HUES64 (cell line): ENCODE data around the gene LMO7. TPM values are rescaled to one million over a fixed set of nuclear protein-coding genes. Genes with fewer than 3 reads are reported as not detected.
A peak's percentile ranks its signal among the peaks of the same experiment; 100 is the strongest.

Source experiments
- H3K27ac ChIP-seq: 2 replicates; pipeline ENCODE4 v1.7.0; 2013; ENCODE audit warnings: low read depth, low read length, inconsistent platforms
- H3K27me3 ChIP-seq: 2 replicates; pipeline ENCODE4 v1.6.1; 2013; ENCODE audit warnings: mild to moderate bottlenecking, low read length; ENCODE audit not compliant: insufficient read depth
- H3K36me3 ChIP-seq: 2 replicates; pipeline ENCODE4 v1.6.1; 2013; ENCODE audit warnings: mild to moderate bottlenecking, low read length; ENCODE audit not compliant: insufficient read depth
- H3K4me1 ChIP-seq: 2 replicates; pipeline ENCODE4 v1.6.1; 2013; ENCODE audit warnings: mild to moderate bottlenecking, low read length, moderate library complexity; ENCODE audit not compliant: insufficient read depth
- H3K4me3 ChIP-seq: 2 replicates; pipeline ENCODE4 v1.5.1; 2013; ENCODE audit warnings: mild to moderate bottlenecking, low read length, moderate library complexity
- H3K9ac ChIP-seq: 2 replicates; pipeline ENCODE4 v1.6.1; 2013; ENCODE audit warnings: mild to moderate bottlenecking, low read depth, low read length
- H3K9me3 ChIP-seq: 2 replicates; pipeline ENCODE4 v1.6.1; 2013; ENCODE audit warnings: low read depth, low read length; ENCODE audit not compliant: insufficient read depth
- WGBS: fragments of 150-250, 120-280 bp; methylation state at CpG from one replicate; pipeline ENCODE4 v1.1.7; 2013; ENCODE audit warnings: missing lambda C conversion rate; 5-methylcytosine and 5-hydroxymethylcytosine counted together
- polyA plus RNA-seq, 2 experiments: library from polyadenylated mRNA; stranded (reverse); fragments of 50-300 nt; gene quantifications; one replicate each; pipeline ENCODE4 v1.2.3, GENCODE V29; 2013

Gene LMO7
- polyA plus RNA-seq (2013, experiment 1 of 2) = 5.0 TPM
- 9.4 TPM for polyA plus RNA-seq (2013, experiment 2 of 2)

DNA sequence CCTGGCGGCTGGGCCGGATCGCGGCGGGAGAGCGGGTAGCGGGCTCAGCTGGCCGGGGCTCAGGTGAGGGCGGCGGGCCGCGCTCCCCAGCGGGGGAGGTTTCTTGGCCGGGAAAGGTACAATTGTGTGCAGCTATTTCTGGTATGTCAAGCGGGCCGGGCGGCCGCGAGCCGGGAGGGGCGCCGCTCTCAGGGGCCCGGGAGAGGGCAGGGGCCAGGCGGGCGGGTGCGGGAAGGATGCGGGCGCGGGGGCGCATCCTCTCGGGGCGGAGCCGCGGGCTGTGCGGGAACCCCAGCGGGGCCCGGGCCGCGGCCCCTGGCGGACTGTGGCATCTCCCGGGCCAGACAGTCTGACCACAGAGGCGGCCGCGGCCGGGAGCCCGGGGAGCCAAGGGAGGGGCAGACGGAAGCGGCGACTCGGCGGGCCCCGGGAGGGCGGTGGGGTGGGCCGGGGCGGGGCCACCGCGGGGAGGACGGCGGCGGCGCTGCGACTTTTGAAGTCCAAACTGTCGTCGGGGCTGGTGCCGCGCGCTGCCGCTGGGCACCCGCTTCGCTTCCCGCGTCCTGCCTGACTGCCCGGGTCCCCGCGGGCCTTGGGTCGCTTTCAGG lies at the start of gene LMO7:
TSS of gene LMO7 (plus strand) at position 503 of the 608 bp plus-strand sequence. CDS start 328 bp downstream, outside the sequence.
- peaks cover 51% of the 10 kb centered on the region for H3K27me3 ChIP-seq
- H3K27ac ChIP-seq = no peak within 1 kb of the TSS; the same call in 1 of the 2 replicates
- H3K9ac ChIP-seq = peak within 1 kb of the TSS; percentile 46
- no peaks in the 10 kb centered on the region for H3K9me3 ChIP-seq
- WGBS = under 1% methylated on average over 76 of the region's 76 CpGs
- peak within 1 kb of the TSS; percentile 77 for H3K4me3 ChIP-seq
- peaks cover 18% of the 10 kb centered on the region for H3K4me1 ChIP-seq
- no peaks in the 10 kb centered on the region for H3K36me3 ChIP-seq

- peaks cover 24% of the 10 kb centered on the region for H3K36me3 ChIP-seq
- H3K9me3 ChIP-seq = peaks cover 15% of the 10 kb centered on the region; the same call in 1 of the 2 replicates
- whole genome bisulfite sequencing = no CpG with 5 or more reads among the region's 1 CpG
- no peaks in the 10 kb centered on the region for H3K27me3 ChIP-seq
- no peak overlapping the region for H3K4me3 ChIP-seq
- peak overlapping the region; percentile 8; the same call in 1 of the 2 replicates for H3K9ac ChIP-seq
- H3K27ac ChIP-seq = peak overlapping the region; percentile 36; the same call in 1 of the 2 replicates
- peaks cover 12% of the 10 kb centered on the region for H3K4me1 ChIP-seq
Observed at GRCh38 chr13:75587679-75588078, 48.5 kb upstream of the LMO7 start.

- Histone ChIP-seq H3K27ac (no peak overlapping the region), H3K27me3 (no peaks in the 10 kb centered on the region), H3K9ac (no peak overlapping the region), H3K36me3 (no peaks in the 10 kb centered on the region), H3K4me1 (peaks cover 12% of the 10 kb centered on the region), H3K4me3 (no peak overlapping the region), H3K9me3 (no peaks in the 10 kb centered on the region)
- 90% methylated on average over 1 of the region's 1 CpG for WGBS
Observed at GRCh38 chr13:75596657-75597182, 39.4 kb upstream of the LMO7 start.

GRCh38 chr13:75600371-75600770 lies 35.8 kb upstream of the LMO7 start:
- WGBS = 68% methylated on average over 4 of the region's 4 CpGs
- no peaks in the 10 kb centered on the region for H3K4me1 ChIP-seq
- H3K27ac ChIP-seq = no peak overlapping the region
- H3K27me3 ChIP-seq = no peaks in the 10 kb centered on the region
- H3K9ac ChIP-seq = no peak overlapping the region
- H3K4me3 ChIP-seq = no peak overlapping the region
- H3K36me3 ChIP-seq = peaks cover 4% of the 10 kb centered on the region; the same call in 1 of the 2 replicates
- H3K9me3 ChIP-seq = no peaks in the 10 kb centered on the region

DNA sequence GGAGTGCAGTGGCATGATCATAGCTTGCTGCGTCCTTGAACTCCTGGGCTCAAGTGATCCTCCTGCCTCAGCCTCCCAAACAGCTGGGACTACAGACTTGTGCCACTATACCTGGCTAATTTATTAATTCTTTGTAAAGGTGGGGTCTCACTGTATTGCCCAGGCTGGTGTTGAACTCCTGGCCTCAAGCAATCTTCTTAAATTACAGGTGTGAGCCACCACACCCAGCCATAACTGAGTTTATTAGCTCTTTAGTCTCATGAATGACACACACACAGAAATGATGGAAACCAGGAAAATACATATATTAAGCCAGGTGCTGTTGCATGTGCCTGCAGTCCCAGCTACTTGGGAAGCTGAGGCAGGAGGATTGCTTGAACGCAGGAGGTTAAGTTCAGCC lies 33.1 kb upstream of the LMO7 start:
- peaks cover 9% of the 10 kb centered on the region; the same call in 1 of the 2 replicates for H3K36me3 ChIP-seq
- no peak overlapping the region for H3K9ac ChIP-seq
- no peaks in the 10 kb centered on the region for H3K4me1 ChIP-seq
- no peak overlapping the region for H3K27ac ChIP-seq
- H3K27me3 ChIP-seq = no peaks in the 10 kb centered on the region
- 92% methylated on average over 2 of the region's 2 CpGs for WGBS
- H3K9me3 ChIP-seq = no peaks in the 10 kb centered on the region
- H3K4me3 ChIP-seq = no peak overlapping the region

DNA sequence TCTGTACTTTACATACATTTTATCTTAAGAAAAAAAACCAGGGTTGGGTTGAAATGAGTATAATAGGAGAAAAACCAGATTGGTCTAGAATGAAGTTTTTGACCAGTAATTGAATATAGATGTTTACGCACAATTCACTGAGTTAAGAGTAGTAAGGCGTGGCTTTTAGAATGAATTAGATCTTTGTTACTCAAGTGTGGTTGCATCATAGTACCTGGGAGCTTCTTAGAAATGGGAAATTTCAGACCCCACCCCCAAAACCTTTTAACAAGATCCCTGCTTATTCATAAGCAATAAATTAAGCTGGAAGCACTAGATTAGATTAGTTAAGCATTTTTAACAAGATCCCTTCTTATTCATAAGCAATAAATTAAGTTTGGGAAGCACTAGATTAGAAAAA lies 28.7 kb upstream of the LMO7 start:
- WGBS = 100% methylated on average over 2 of the region's 2 CpGs
- no peak overlapping the region for H3K9ac ChIP-seq
- H3K4me1 ChIP-seq = no peaks in the 10 kb centered on the region
- H3K9me3 ChIP-seq = no peaks in the 10 kb centered on the region
- H3K27ac ChIP-seq = no peak overlapping the region
- peaks cover 7% of the 10 kb centered on the region; the same call in 1 of the 2 replicates for H3K36me3 ChIP-seq
- no peaks in the 10 kb centered on the region for H3K27me3 ChIP-seq
- no peak overlapping the region for H3K4me3 ChIP-seq

GRCh38 chr13:75610466-75610865 lies 25.7 kb upstream of the LMO7 start:
- H3K27me3 ChIP-seq = no peaks in the 10 kb centered on the region
- no peak overlapping the region for H3K9ac ChIP-seq
- no peak overlapping the region for H3K4me3 ChIP-seq
- no peak overlapping the region for H3K27ac ChIP-seq
- no peaks in the 10 kb centered on the region for H3K4me1 ChIP-seq
- H3K9me3 ChIP-seq = no peaks in the 10 kb centered on the region
- peaks cover 4% of the 10 kb centered on the region; the same call in 1 of the 2 replicates for H3K36me3 ChIP-seq

GRCh38 chr13:75612354-75612753 lies 23.8 kb upstream of the LMO7 start:
- no peak overlapping the region for H3K9ac ChIP-seq
- no peaks in the 10 kb centered on the region for H3K36me3 ChIP-seq
- H3K4me1 ChIP-seq = no peaks in the 10 kb centered on the region
- no peak overlapping the region for H3K4me3 ChIP-seq
- no peak overlapping the region for H3K27ac ChIP-seq
- no peaks in the 10 kb centered on the region for H3K27me3 ChIP-seq
- WGBS = 100% methylated on average over 2 of the region's 2 CpGs
- H3K9me3 ChIP-seq = no peaks in the 10 kb centered on the region

DNA sequence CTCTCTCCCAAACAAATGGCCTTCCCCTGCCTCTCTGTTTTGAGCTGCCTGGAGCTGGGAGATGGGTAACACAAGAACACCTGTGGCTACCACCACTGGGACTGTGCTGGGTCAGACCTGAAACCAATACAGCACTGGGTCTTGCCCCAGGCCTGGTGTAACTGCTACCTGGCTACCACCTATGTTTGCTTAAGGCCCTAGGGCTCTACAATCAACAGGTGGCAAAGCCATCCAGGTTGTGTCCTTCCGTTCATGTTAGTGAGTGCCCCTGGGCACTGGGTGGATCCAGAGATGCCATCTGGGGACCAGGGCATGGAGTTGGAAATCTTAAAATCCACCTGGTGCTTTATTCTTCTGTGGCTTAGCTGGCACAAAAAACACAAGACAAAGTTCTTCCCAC lies 18.9 kb upstream of the LMO7 start:
- Histone ChIP-seq H3K27me3 (no peaks in the 10 kb centered on the region), H3K27ac (no peak overlapping the region), H3K9ac (no peak overlapping the region), H3K4me3 (no peak overlapping the region), H3K9me3 (no peaks in the 10 kb centered on the region), H3K4me1 (no peaks in the 10 kb centered on the region), H3K36me3 (no peaks in the 10 kb centered on the region)
- 95% methylated on average over 1 of the region's 1 CpG for WGBS

- Histone ChIP-seq H3K36me3 (no peaks in the 10 kb centered on the region), H3K27ac (no peak overlapping the region), H3K27me3 (no peaks in the 10 kb centered on the region), H3K9ac (no peak overlapping the region), H3K4me3 (no peak overlapping the region), H3K4me1 (no peaks in the 10 kb centered on the region), H3K9me3 (no peaks in the 10 kb centered on the region)
- 2% methylated on average over 1 of the region's 1 CpG for WGBS
Observed at GRCh38 chr13:75618308-75618707, 17.8 kb upstream of the LMO7 start.

DNA sequence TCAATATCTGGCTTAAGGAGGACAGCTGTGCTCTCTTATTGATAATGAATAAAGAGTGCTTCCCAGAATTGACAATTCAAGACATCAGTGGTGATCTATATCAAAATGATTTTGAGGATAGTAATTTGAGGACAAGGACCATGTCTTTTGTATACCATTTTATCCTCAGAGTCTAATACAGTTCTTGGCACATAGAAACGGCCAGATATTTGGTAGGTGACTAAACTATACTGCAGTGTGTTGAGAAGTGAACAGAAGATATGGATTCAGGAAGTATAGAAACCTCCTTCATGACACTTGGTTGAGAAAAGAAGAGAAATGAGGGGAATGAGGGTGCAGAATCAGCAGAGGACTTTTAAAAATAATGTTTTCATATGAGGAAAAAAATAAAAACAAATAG lies 16.1 kb upstream of the LMO7 start:
- Histone ChIP-seq H3K9ac (no peak overlapping the region), H3K27me3 (no peaks in the 10 kb centered on the region), H3K9me3 (no peaks in the 10 kb centered on the region), H3K36me3 (no peaks in the 10 kb centered on the region), H3K27ac (no peak overlapping the region), H3K4me1 (no peaks in the 10 kb centered on the region), H3K4me3 (no peak overlapping the region)
- WGBS = 80% methylated on average over 1 of the region's 1 CpG
